ENCODE measurements around the gene RIMKLB.

RIMKLB gene

GRCh38 chr12:8677362-8677761, 20.4 kb upstream of the RIMKLB start:
- TF ChIP-seq REST (IDR thresholded peaks at IDR 0.05; ENCODE audit: insufficient read depth in 1 of 2, low read depth in 2 of 2, low read length in 2 of 2) (no peak), SIN3A (IDR thresholded peaks at IDR 0.05; ENCODE audit: borderline replicate concordance, insufficient read depth, low read length) (no peak), TAF1 (IDR thresholded peaks at IDR 0.05; ENCODE audit: borderline replicate concordance, insufficient read depth, low read length) (no peak)

GRCh38 chr12:8678661-8679111, 19.1 kb upstream of the RIMKLB start:
- TF ChIP-seq REST (IDR thresholded peaks at IDR 0.05; ENCODE audit: insufficient read depth in 1 of 2, low read depth in 2 of 2, low read length in 2 of 2) (no peak), FOXP2 (optimal IDR thresholded peaks at IDR 0.05; ENCODE audit: borderline replicate concordance, extremely low read depth, extremely low read length, insufficient read depth) (no peak)

DNA sequence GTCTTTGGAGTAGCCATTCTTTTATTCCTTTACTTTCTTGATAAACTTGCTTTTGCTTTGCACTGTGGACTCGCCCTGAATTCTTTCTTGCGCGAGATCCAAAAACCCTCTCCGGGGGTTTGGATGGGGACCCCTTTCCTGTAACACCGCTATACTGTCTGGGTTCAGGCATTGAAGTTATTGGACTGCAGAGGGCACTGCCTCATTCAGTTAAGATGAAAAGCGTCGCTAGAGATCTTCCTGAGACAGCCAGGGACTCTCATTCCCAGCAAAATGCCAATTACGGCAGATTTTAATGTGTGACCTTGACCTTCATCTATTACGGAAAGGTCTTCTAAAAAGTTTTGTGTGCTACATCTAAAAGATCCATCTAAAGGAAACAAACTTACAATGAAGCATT, 17.3 kb upstream of the RIMKLB start:
- TF ChIP-seq POLR2AphosphoS5 (IDR thresholded peaks at IDR 0.05; ENCODE audit: low read depth, low read length) (no peak), SIN3A (IDR thresholded peaks at IDR 0.05; ENCODE audit: borderline replicate concordance, insufficient read depth, low read length) (no peak), REST (IDR thresholded peaks at IDR 0.05; ENCODE audit: insufficient read depth in 1 of 2, low read depth in 2 of 2, low read length in 2 of 2) (no peak)

GRCh38 chr12:8681129-8681884, 16.5 kb upstream of the RIMKLB start:
- TF ChIP-seq FOXP2 (optimal IDR thresholded peaks at IDR 0.05; ENCODE audit: borderline replicate concordance, extremely low read depth, extremely low read length, insufficient read depth), result no peak
- TF ChIP-seq SIN3A (IDR thresholded peaks at IDR 0.05; ENCODE audit: borderline replicate concordance, insufficient read depth, low read length), result no peak

DNA sequence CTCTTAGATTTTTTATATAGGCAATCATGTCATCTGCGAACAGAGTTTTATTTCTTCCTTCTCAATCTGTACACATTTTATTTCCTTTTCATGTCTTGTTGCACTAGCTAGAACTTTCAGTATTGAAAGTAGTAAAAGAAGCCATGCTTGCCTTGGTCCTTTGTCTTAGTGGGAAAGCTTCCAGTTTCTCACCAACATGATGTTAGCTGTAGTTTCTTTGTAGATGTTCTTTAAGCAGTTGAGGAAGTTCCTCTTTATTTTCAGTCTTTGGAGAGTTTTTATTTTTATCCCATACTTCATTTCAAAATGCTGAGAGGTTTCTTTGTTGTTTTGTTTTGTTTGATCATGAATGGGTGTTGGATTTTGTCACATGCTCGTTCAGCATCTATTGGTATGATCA, 12.7 kb upstream of the RIMKLB start:
- no peak for TF ChIP-seq TAF1 (IDR thresholded peaks at IDR 0.05; ENCODE audit: borderline replicate concordance, insufficient read depth, low read length)
- TF ChIP-seq POLR2AphosphoS5 (IDR thresholded peaks at IDR 0.05; ENCODE audit: low read depth, low read length), result no peak
- TF ChIP-seq REST (IDR thresholded peaks at IDR 0.05; ENCODE audit: insufficient read depth in 1 of 2, low read depth in 2 of 2, low read length in 2 of 2), result no peak
- TF ChIP-seq FOXP2 (optimal IDR thresholded peaks at IDR 0.05; ENCODE audit: borderline replicate concordance, extremely low read depth, extremely low read length, insufficient read depth), result no peak
- no peak for TF ChIP-seq SIN3A (IDR thresholded peaks at IDR 0.05; ENCODE audit: borderline replicate concordance, insufficient read depth, low read length)

All from PFSK-1 (cell line).